Esophagus mucosa (tissue), 1 donor: ENCODE measurements around the gene CD247. TPM values are rescaled to one million over a fixed set of nuclear protein-coding genes. Genes with fewer than 3 reads are reported as not detected.

Source experiments
- ATAC-seq: fragments of 200-7000 bp; cut with Tn5 transposase; one replicate; pipeline ENCODE4 v1.9.1; 2020
- total RNA-seq: library from RNA; stranded (reverse); gene quantifications from one replicate; pipeline ENCODE4 v1.2.4, GENCODE V29; 2023
- donor health status: DM: yes; HTN: yes; CAD: no.

The CD247 gene
- total RNA-seq, 1 donor from 2014 or later = 0.80 TPM

GRCh38 chr1:167542109-167543032 is 24.0 kb upstream of the CD247 start:
- ATAC-seq = no peak

GRCh38 chr1:167541610-167542009 is 23.3 kb upstream of the CD247 start:
- no peak for ATAC-seq

GRCh38 chr1:167541003-167541402 is 22.7 kb upstream of the CD247 start:
- no peak for ATAC-seq

- ATAC-seq = no peak
Observed at GRCh38 chr1:167538657-167539056, 20.3 kb upstream of the CD247 start.

- peak; percentile 85 for ATAC-seq
Observed at GRCh38 chr1:167533851-167534300, 15.5 kb upstream of the CD247 start.

- peak; percentile 11 for ATAC-seq
Observed at GRCh38 chr1:167532964-167533824, 14.9 kb upstream of the CD247 start.

- no peak for ATAC-seq
Observed at GRCh38 chr1:167532375-167532774, 14.0 kb upstream of the CD247 start.

- ATAC-seq = no peak
Observed at GRCh38 chr1:167529829-167530474, 11.6 kb upstream of the CD247 start.

- ATAC-seq = no peak
Observed at GRCh38 chr1:167528057-167528728, 9.9 kb upstream of the CD247 start.

GRCh38 chr1:167526667-167527383 is 8.5 kb upstream of the CD247 start:
- ATAC-seq = no peak

- ATAC-seq = no peak
Observed at GRCh38 chr1:167524651-167525050, 6.3 kb upstream of the CD247 start.

- no peak for ATAC-seq
Observed at GRCh38 chr1:167522246-167522645, 3.9 kb upstream of the CD247 start.

GRCh38 chr1:167520711-167521206 is 2.4 kb upstream of the CD247 start:
- ATAC-seq = no peak

- peak; percentile 90 for ATAC-seq
Observed at GRCh38 chr1:167517535-167518330, 596 bp downstream of the CD247 start.

GRCh38 chr1:167516404-167517388 is 1.6 kb downstream of the CD247 start:
- no peak for ATAC-seq

- no peak for ATAC-seq
Observed at GRCh38 chr1:167515893-167516321, 2.4 kb downstream of the CD247 start.

- ATAC-seq = no peak
Observed at GRCh38 chr1:167515461-167515860, 2.9 kb downstream of the CD247 start.

GRCh38 chr1:167514288-167514687 is 4.0 kb downstream of the CD247 start:
- no peak for ATAC-seq

- no peak for ATAC-seq
Observed at GRCh38 chr1:167512046-167512654, 6.2 kb downstream of the CD247 start.
